ENCODE data around the gene ACKR3. TPM values are rescaled to one million over a fixed set of nuclear protein-coding genes. Genes with fewer than 3 reads are reported as not detected.

ACKR3 gene
- total and polyA plus RNA-seq, 2 donors, result 7.1 to 13.9 TPM

- Histone ChIP-seq H3K9me3 (ENCODE audit: control insufficient read depth in 2 of 2, insufficient read depth in 1 of 2, low read length in 1 of 2) (no peaks in the 10 kb centered on the region), H3K4me1 (ENCODE audit: control insufficient read depth in 2 of 2, insufficient read depth in 2 of 2, low read length in 2 of 2) (no peaks in the 10 kb centered on the region), H3K36me3 (ENCODE audit: control insufficient read depth in 2 of 2, insufficient read depth in 2 of 2, low read length in 1 of 2) (no peaks in the 10 kb centered on the region), H3K27ac (ENCODE audit: low read depth in 1 of 2, low read length in 1 of 2) (no peak overlapping the region), H3K4me3 (ENCODE audit: low read length in 2 of 2) (no peak overlapping the region), H3K27me3 (ENCODE audit: control insufficient read depth in 2 of 2, insufficient read depth in 1 of 2, low read length in 1 of 2) (peaks cover 0 to 2% of the 10 kb centered on the region in 2 donors)
- WGBS, result 92% methylated on average over 15 of the region's 15 CpGs
- DNase-seq (ENCODE audit: low read depth in 6 of 9, low spot score in 9 of 9), result no peak
Measured at GRCh38 chr2:236631281-236631855, 61.7 kb downstream of the ACKR3 start.

- no peak overlapping the region for H3K4me3 ChIP-seq (ENCODE audit: low read length in 2 of 2)
- no peaks in the 10 kb centered on the region for H3K36me3 ChIP-seq (ENCODE audit: control insufficient read depth in 2 of 2, insufficient read depth in 2 of 2, low read length in 1 of 2)
- peaks cover 0 to 2% of the 10 kb centered on the region in 2 donors for H3K27me3 ChIP-seq (ENCODE audit: control insufficient read depth in 2 of 2, insufficient read depth in 1 of 2, low read length in 1 of 2)
- DNase-seq (ENCODE audit: low read depth in 6 of 9, low spot score in 9 of 9), result no peak
- no peaks in the 10 kb centered on the region for H3K9me3 ChIP-seq (ENCODE audit: control insufficient read depth in 2 of 2, insufficient read depth in 1 of 2, low read length in 1 of 2)
- 95% methylated on average over 11 of the region's 11 CpGs for WGBS
- H3K4me1 ChIP-seq (ENCODE audit: control insufficient read depth in 2 of 2, insufficient read depth in 2 of 2, low read length in 2 of 2), result no peaks in the 10 kb centered on the region
- no peak overlapping the region for H3K27ac ChIP-seq (ENCODE audit: low read depth in 1 of 2, low read length in 1 of 2)
Measured at GRCh38 chr2:236631856-236632291, 62.2 kb downstream of the ACKR3 start.

Data from thymus (tissue), 11 donors.